DND-41 (cell line): ENCODE results near the gene TUBGCP5.

Source experiments
- ATAC-seq: fragments of 200-7000 bp; cut with Tn5 transposase; 3 replicates; pipeline ENCODE4 v1.9.1; 2021; ENCODE audit warnings: low read depth; ENCODE audit not compliant: insufficient read depth
- DNase-seq: peaks from one replicate; pipeline ENCODE4 v3.0.0-alpha.2; 2020
- H2AFZ ChIP-seq: 2 replicates; pipeline ENCODE4 v1.6.0; 2012; ENCODE audit warnings: low read depth, low read length
- H3K27ac ChIP-seq: 2 replicates; pipeline ENCODE4 v1.5.1; 2012; ENCODE audit warnings: low read length, inconsistent platforms
- H3K27me3 ChIP-seq: fragments of 200-600 bp; sonication (generic); 2 replicates; pipeline ENCODE4 v1.6.0; 2012; ENCODE audit warnings: low read length, mild to moderate bottlenecking, inconsistent platforms; ENCODE audit not compliant: insufficient read depth, poor library complexity
- H3K36me3 ChIP-seq: 2 replicates; pipeline ENCODE4 v1.5.1; 2012; ENCODE audit warnings: low read length, inconsistent platforms; ENCODE audit not compliant: insufficient read depth
- H3K4me1 ChIP-seq: 2 replicates; pipeline ENCODE4 v1.5.1; 2012; ENCODE audit warnings: mild to moderate bottlenecking, low read length; ENCODE audit not compliant: insufficient read depth
- H3K4me2 ChIP-seq: 2 replicates; pipeline ENCODE4 v1.6.0; 2012; ENCODE audit warnings: mild to moderate bottlenecking, moderate library complexity, low read length, inconsistent platforms; ENCODE audit not compliant: insufficient read depth
- H3K4me3 ChIP-seq, 2 experiments: fragments of 200-600 bp in 1 of 2; shearing (Covaris generic) in 1 of 2; 2 replicates each; pipeline ENCODE4 v1.5.1; 2012 to 2016; ENCODE audit warnings: inconsistent platforms in 2 of 2, low read length in 2 of 2, mild to moderate bottlenecking in 2 of 2, low read depth in 1 of 2, moderate library complexity in 1 of 2
- H3K79me2 ChIP-seq: 2 replicates; pipeline ENCODE4 v1.6.0; 2012; ENCODE audit warnings: low read length, inconsistent platforms; ENCODE audit not compliant: insufficient read depth
- H3K9ac ChIP-seq: 2 replicates; pipeline ENCODE4 v1.6.0; 2012; ENCODE audit warnings: low read depth, mild to moderate bottlenecking, inconsistent platforms, low read length, moderate library complexity
- H3K9me3 ChIP-seq: 2 replicates; pipeline ENCODE4 v1.5.1; 2012; ENCODE audit warnings: low read length, moderate library complexity, mild to moderate bottlenecking, inconsistent platforms; ENCODE audit not compliant: insufficient read depth, severe bottlenecking
- H4K20me1 ChIP-seq: 2 replicates; pipeline ENCODE4 v1.6.0; 2012; ENCODE audit warnings: low read length; ENCODE audit not compliant: insufficient read depth
- CTCF ChIP-seq: IDR thresholded peaks from 2 replicates; pipeline ENCODE4 v1.5.1; 2012; ENCODE audit warnings: borderline replicate concordance, low read length, moderate library complexity, mild to moderate bottlenecking; ENCODE audit not compliant: poor library complexity, severe bottlenecking; ENCODE audit errors: extremely low read depth
- EZH2 ChIP-seq: IDR thresholded peaks from 3 replicates; pipeline ENCODE4 v1.6.1; 2012; ENCODE audit warnings: borderline replicate concordance, low read depth, mild to moderate bottlenecking, moderate library complexity, low read length, inconsistent platforms; ENCODE audit not compliant: severe bottlenecking

The TUBGCP5 gene

GRCh38 chr15:22951381-22952280, 87.7 kb downstream of the TUBGCP5 start:
- Histone ChIP-seq H2AFZ (no peak overlapping the region), H3K27ac (no peak overlapping the region), H3K79me2 (0 out of 2 replicates have a peak, but pooled peaks cover 4% of the 10 kb centered on the region), H3K4me2 (no peak overlapping the region), H4K20me1 (peaks cover 3% of the 10 kb centered on the region; the same call in 1 of the 2 replicates), H3K4me1 (no peaks in the 10 kb centered on the region), H3K36me3 (no peaks in the 10 kb centered on the region), H3K9ac (no peak overlapping the region), H3K4me3 (no peak overlapping the region), H3K9me3 (no peaks in the 10 kb centered on the region), H3K27me3 (no peaks in the 10 kb centered on the region)
- TF ChIP-seq CTCF: no peak
- TF ChIP-seq EZH2: no peak
- DNase-seq (no peak), ATAC-seq (no peak)

- ATAC-seq: no peak
These were observed 88.4 kb downstream of the TUBGCP5 start for GRCh38 chr15:22951031-22951380.

GRCh38 chr15:22950256-22950990, 88.9 kb downstream of the TUBGCP5 start:
- Histone ChIP-seq H3K36me3 (no peaks in the 10 kb centered on the region), H3K4me2 (no peak overlapping the region), H3K27ac (no peak overlapping the region), H3K9me3 (no peaks in the 10 kb centered on the region), H3K79me2 (0 out of 2 replicates have a peak, but pooled peaks cover 4% of the 10 kb centered on the region), H3K4me3 (no peak overlapping the region), H3K4me1 (no peaks in the 10 kb centered on the region), H3K9ac (no peak overlapping the region), H2AFZ (no peak overlapping the region), H3K27me3 (no peaks in the 10 kb centered on the region), H4K20me1 (peaks cover 3% of the 10 kb centered on the region; the same call in 1 of the 2 replicates)
- DNase-seq (no peak), ATAC-seq (no peak)
- no peak for TF ChIP-seq EZH2
- TF ChIP-seq CTCF: no peak

More at GRCh38 chr15:22951031-22951380, 88.4 kb downstream of the TUBGCP5 start:
- Histone ChIP-seq H4K20me1 (peaks cover 3% of the 10 kb centered on the region; the same call in 1 of the 2 replicates), H2AFZ (no peak overlapping the region), H3K36me3 (no peaks in the 10 kb centered on the region), H3K9me3 (no peaks in the 10 kb centered on the region), H3K79me2 (0 out of 2 replicates have a peak, but pooled peaks cover 4% of the 10 kb centered on the region), H3K4me3 (no peak overlapping the region), H3K27me3 (no peaks in the 10 kb centered on the region), H3K4me2 (no peak overlapping the region), H3K9ac (no peak overlapping the region), H3K4me1 (no peaks in the 10 kb centered on the region), H3K27ac (no peak overlapping the region)
- no peak for TF ChIP-seq EZH2
- no peak for TF ChIP-seq CTCF
- no peak for DNase-seq
